Amygdala (tissue), 56 donors: ENCODE measurements around the gene DNPEP.

ENCODE experiments used
- DNase-seq, 56 donors: peaks; one replicate each; lab custom pipeline; 2025; lab: John Stamatoyannopoulos, UW

DNPEP gene

GRCh38 chr2:219369447-219369861, 18.3 kb downstream of the DNPEP start:
- DNase-seq = peak in 17 of 56 donors; percentile 2 to 49 (median 16)

GRCh38 chr2:219368690-219369191, 19.0 kb downstream of the DNPEP start:
- peak in 1 of 56 donors; percentile 4 for DNase-seq

DNA sequence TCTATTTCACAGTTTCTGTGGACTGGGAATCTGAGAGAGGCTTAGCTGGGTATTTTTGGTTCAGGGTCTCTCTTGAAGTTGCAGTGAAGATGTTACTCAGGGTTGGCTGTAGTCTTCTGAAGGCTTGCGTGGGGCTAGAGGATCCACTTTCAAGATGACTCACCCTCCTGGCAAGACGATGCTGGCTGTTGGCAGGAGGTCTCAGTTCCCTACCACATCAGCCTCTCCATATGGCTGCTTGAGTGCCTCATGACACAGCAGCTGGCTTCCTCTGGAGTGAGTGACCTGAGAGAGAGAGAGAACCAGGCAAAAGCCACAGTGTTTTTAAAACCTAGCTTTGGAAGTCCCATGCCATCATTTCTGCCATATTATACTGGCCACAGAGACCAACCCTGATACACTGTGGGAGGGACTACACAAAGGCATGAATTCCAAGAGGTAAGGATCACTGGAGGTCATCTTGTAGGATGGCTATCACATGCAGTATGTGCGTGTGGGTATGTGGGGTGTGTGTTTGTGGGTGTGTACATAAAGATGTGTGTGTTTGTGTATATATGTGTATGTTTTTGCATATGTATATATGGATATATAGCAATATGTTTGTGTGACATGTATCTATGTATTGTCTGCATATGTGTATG, 25.1 kb downstream of the DNPEP start:
- peak in 10 of 56 donors; percentile 5 to 50 (median 11) for DNase-seq

GRCh38 chr2:219362072-219362471, 25.6 kb downstream of the DNPEP start:
- no peak for DNase-seq

DNA sequence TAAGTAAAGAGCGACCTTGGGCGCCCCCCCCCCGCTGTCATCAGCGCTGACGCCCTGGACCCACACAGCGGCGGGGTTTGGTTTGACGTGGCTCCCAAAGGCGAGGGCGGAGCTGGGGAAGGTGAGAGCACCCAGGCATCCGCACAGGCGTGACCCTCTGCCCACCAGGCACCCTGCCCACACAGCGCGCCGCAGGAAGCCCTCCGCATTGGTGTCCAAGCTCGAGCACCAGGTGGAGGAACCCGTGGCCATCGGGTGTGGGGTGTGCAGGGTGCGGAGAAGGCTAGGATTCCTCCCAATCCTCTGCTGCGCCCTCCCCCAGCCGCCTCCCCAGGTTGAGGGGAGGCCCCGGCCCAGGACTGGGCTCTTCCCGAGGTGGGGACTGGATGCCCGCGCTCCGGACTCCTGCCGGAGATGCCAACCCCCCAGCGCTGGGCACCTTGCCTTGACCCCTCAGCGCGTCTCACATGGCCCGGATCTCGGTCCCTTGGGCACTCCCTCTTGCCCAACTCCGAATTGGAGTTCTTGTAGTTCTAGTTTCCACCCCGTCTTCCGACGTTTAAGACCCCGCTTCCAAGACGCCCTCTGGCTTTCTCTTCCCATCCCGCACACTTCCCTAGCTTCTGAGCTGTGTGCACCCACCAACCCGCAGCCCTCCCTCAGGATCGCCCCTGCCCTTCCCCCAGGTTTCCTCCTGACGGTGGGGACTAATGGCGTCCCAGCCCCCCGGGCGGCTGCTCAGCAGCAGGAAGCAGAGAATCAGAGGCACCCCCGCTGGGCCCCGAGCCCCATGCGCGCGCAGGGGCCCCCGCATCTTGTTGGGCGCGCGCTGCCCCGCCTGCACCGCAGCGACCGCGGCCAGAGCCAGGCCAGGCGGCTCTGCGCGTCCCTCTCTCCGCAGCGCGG, 29.3 kb downstream of the DNPEP start:
- DNase-seq = peak in 1 of 56 donors; percentile 21

- no peak for DNase-seq
Measured at GRCh38 chr2:219356834-219357233, 30.9 kb downstream of the DNPEP start.

- no peak for DNase-seq
Measured at GRCh38 chr2:219354582-219354981, 33.1 kb downstream of the DNPEP start.

GRCh38 chr2:219353129-219353528, 34.6 kb downstream of the DNPEP start:
- DNase-seq = no peak

GRCh38 chr2:219352448-219353023, 35.2 kb downstream of the DNPEP start:
- DNase-seq = peak in 33 of 56 donors; percentile 15 to 82 (median 36)

DNA sequence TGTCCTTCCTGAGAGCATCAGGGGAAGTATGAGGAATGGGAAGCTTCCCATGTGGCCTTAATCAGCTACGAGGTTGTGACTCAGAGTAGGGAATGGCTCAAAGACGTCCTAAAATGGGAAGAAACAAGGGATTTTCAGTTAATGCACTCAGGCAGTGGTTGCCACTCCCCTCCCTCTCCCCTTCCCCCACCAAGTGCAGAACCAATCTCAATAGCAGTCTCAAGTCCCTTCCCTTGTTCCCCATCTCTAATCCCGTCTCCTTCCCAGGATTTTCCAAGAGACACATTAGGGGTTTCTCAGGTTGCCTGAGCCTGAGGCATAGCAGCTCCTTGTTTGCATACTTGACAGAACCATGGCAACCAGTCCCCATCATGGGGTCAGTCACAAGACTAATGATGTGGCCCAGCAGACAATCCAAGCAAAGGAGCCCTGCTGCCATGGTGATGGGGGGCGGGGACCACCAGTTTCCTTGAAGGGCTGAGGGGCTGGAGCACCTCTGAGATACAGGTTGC, 36.9 kb downstream of the DNPEP start:
- no peak for DNase-seq

GRCh38 chr2:219350215-219350614, 37.5 kb downstream of the DNPEP start:
- DNase-seq = no peak

DNA sequence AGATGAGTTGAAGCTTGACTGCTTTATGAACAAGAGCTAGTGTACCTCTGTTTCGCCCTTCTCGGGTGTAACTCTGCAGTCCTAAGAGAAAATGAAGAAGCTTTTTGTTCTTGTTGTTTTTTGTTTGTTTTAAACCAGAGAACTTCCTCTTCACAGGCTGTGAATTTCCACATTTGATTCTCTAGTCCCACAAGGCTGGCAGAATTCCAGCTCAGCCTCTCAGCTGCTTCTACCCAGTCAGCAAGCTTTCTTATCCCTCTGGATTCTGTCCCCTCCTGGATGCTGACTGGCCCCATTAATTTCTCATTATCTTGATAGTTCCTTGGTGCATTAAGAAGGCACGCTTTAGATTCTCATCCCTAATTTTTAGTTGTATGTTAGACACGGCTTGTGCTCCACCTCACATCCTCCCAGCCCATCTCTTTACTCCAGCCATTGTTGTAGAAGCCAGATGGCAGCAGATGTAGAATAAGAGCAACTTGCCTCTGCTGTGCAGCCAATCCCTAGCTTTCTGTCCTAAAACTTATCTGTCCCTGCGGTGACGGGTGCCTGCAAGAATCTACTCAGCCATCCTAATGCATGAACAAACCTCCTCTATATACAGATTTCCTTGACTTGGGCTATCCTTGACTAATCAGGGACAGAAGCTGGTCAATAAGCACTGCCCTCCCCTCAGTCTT, 42.8 kb downstream of the DNPEP start:
- DNase-seq = peak in 35 of 56 donors; percentile 2 to 75 (median 28)

DNA sequence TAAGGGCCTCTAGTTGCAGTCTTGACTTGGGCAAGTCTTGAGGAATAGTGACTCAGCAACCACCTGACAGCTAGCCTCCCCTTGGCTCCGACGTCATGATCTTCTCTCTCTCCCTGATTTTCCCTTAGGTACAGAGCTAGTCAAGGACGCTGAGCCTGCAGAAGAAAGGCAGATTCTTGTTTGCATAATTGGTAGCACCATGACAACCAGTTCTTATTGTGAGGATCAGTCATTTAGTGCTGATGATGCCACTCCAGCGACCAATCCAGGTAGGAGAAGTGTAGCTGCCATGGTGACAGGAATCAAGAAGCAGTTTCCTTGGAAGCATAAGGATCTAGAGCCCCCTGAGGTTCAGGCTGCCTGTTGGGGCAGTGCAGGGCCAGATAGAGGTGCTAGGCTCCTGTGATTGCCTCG, 52.3 kb downstream of the DNPEP start:
- peak in 3 of 56 donors; percentile 4 to 36 (median 32) for DNase-seq

DNA sequence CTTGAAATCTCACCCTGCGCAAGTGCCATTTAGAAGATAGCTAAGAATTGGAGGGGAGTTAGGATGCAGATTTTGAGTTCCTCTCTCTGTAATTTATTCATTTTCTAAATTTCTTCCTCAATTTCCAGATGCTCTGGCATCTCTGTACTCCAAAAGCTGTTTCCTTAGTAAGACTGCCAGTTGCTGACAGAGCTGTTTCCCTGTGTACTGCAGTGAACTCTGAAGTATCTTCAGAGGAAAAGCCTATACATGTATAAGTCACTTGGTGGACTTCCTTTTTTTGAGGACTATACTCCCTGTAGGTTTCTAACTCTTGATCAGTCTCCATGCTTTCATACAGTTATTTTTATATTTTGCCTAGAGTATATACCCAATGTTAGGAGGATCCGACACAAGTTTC, 53.6 kb downstream of the DNPEP start:
- DNase-seq = no peak

DNA sequence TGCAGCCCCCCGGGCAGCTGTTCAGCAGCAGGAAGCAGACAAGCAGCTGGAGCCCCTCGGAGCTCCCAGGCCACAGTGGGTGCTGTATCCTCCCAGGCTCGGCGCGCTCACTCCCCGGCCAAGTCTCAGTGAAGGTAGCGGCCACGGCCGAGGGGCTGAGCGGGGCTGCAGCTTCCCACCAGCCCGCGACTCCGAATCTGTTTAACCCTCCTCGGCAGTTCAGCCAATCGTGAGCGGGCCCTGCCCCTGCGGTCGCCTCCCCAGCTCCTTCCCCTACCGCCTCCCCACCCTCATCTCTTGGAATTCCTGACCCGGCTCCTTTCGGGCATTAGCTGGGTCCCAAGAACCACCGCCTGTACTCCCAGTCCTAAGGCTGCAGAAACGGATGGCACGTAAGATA, 55.2 kb downstream of the DNPEP start, which contains the start of gene RESP18:
Gene RESP18, minus strand, starts transcription at position 203 of the 400 bp plus-strand sequence.
- no peak for DNase-seq

- peak in 12 of 56 donors; percentile 3 to 44 (median 11) for DNase-seq
Measured at GRCh38 chr2:219331560-219332213, 56.0 kb downstream of the DNPEP start.

- DNase-seq = peak in 1 of 56 donors; percentile 10
Measured at GRCh38 chr2:219327719-219328118, 60.0 kb downstream of the DNPEP start.

DNA sequence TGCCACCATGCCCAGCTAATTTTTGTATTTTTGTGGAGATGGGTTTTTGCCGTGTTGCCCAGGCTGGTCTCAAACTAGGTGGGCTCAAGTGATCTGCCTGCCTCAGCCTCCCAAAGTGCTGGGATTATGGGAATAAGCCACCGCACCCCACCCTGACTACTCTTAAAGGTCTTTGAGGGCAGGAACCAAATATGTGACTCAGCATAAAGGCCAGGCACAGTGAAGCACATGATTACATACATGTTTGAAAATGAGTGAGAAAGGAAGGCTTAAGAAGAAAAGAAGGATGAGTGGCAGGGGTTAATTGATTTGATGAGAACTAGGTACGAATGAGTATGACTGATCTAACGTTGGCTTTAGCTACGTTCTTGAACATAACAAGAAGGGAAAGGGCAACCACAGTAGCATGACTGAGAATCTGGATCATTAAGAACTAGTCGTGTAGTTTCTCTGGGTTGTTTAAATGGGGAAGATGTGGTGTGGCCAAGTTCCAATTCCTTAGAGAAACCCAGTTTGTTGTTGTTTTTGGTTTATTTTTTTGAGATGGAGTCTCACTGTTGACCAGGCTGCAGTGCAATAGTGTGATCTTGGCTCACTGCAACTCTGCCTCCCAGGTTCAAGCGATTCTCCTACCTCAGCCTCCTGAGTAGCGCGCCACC, 61.9 kb downstream of the DNPEP start:
- no peak for DNase-seq

- DNase-seq = no peak
Measured at GRCh38 chr2:219325136-219325535, 62.6 kb downstream of the DNPEP start.
